Keratinocyte (primary cell): ENCODE measurements around the gene HS3ST3A1. TPM values are rescaled to one million over a fixed set of nuclear protein-coding genes. Genes with fewer than 3 reads are reported as not detected.

Experiments
- DNase-seq: peaks from one replicate; pipeline ENCODE4 v3.0.0-alpha.2; 2011; ENCODE audit warnings: low read depth, missing footprints, low spot score
- FAIRE-seq: peaks from 2 replicates; lab custom pipeline; 2011; peaks lifted over from hg19 to GRCh38; lab: Jason Lieb, UNC
- H2AFZ ChIP-seq: 2 replicates; pipeline ENCODE4 v1.6.0; 2012; ENCODE audit warnings: low read length, control low read depth, inconsistent platforms; ENCODE audit not compliant: control insufficient read depth
- H3K27ac ChIP-seq: 2 replicates; pipeline ENCODE4 v1.5.1; 2011; ENCODE audit warnings: low read length; ENCODE audit not compliant: control insufficient read depth, insufficient read depth
- H3K27me3 ChIP-seq: 3 replicates; pipeline ENCODE4 v1.6.0; 2011; ENCODE audit warnings: low read length; ENCODE audit not compliant: control insufficient read depth, insufficient read depth; ENCODE audit errors: extremely low read depth
- H3K36me3 ChIP-seq, 2 experiments: 2 replicates in 1 of 2; 3 replicates in 1 of 2; pipeline ENCODE4 v1.5.1; 2011; ENCODE audit warnings: low read length in 2 of 2, mild to moderate bottlenecking in 1 of 2; ENCODE audit not compliant: control insufficient read depth in 2 of 2, insufficient read depth in 2 of 2; ENCODE audit errors: extremely low read depth in 1 of 2
- H3K4me1 ChIP-seq: 3 replicates; pipeline ENCODE4 v1.5.1; 2011; ENCODE audit warnings: low read length; ENCODE audit not compliant: control insufficient read depth, insufficient read depth; ENCODE audit errors: extremely low read depth
- H3K4me2 ChIP-seq: 3 replicates; pipeline ENCODE4 v1.6.0; 2011; ENCODE audit warnings: low read depth, low read length; ENCODE audit not compliant: control insufficient read depth, insufficient read depth; ENCODE audit errors: extremely low read depth
- H3K4me3 ChIP-seq, 3 experiments: fragments of 200-600 bp in 1 of 3; sonication (generic) in 1 of 3; 2 replicates in 2 of 3; 3 replicates in 1 of 3; pipeline ENCODE4 v1.5.1; 2011 to 2016; ENCODE audit warnings: low read length in 3 of 3, mild to moderate bottlenecking in 3 of 3, control low read depth in 2 of 3, inconsistent platforms in 1 of 3, low read depth in 1 of 3, mixed read lengths in 1 of 3, mixed run types in 1 of 3, moderate library complexity in 1 of 3; ENCODE audit not compliant: control insufficient read depth in 2 of 3, insufficient read depth in 2 of 3; ENCODE audit errors: extremely low read depth in 1 of 3
- H3K79me2 ChIP-seq: 2 replicates; pipeline ENCODE4 v1.6.0; 2012; ENCODE audit warnings: low read length; ENCODE audit not compliant: control insufficient read depth, insufficient read depth
- H3K9ac ChIP-seq: 3 replicates; pipeline ENCODE4 v1.6.0; 2011; ENCODE audit warnings: low read length; ENCODE audit not compliant: control insufficient read depth, insufficient read depth; ENCODE audit errors: extremely low read depth
- H3K9me1 ChIP-seq: 3 replicates; pipeline ENCODE4 v1.6.0; 2011; ENCODE audit warnings: low read length; ENCODE audit not compliant: control insufficient read depth, insufficient read depth; ENCODE audit errors: extremely low read depth
- H3K9me3 ChIP-seq: 2 replicates; pipeline ENCODE4 v1.5.1; 2012; ENCODE audit warnings: low read depth, low read length; ENCODE audit not compliant: control insufficient read depth
- H4K20me1 ChIP-seq: 3 replicates; pipeline ENCODE4 v1.6.0; 2011; ENCODE audit warnings: low read length; ENCODE audit not compliant: control insufficient read depth, insufficient read depth; ENCODE audit errors: extremely low read depth
- EZH2 ChIP-seq: IDR thresholded peaks from one replicate; pipeline ENCODE4 v1.6.1; 2012; ENCODE audit warnings: inconsistent platforms, mild to moderate bottlenecking, low read length, moderate library complexity
- dilution Hi-C: fragments of 300-500 bp; cut with MboI; formaldehyde crosslinking; loops from one replicate; pipeline ENCODE4 v1.7.0; 2020; ENCODE audit warnings: low sequenced_read_pairs; ENCODE audit not compliant: extremely low pct_ligation_motif_present
- polyA plus RNA-seq, 5 experiments: library from polyadenylated mRNA; depleted of rRNA in 3 of 5; stranded (reverse) in 3 of 5; stranded (forward) in 1 of 5; unstranded in 1 of 5; fragments of >200 nt; gene quantifications; 1 replicate in 1 of 5; 2 replicates in 3 of 5; 3 replicates in 1 of 5; pipeline versions ENCODE4 v1.2.1 to v1.2.3, GENCODE V29; 2011 to 2012; ENCODE audit warnings: missing spikeins in 2 of 5, low read depth in 1 of 5, low replicate concordance in 1 of 5
- TF ChIP-seq, protein P1 (sequence below), 3 experiments: IDR thresholded peaks in 1 of 3; conservative IDR thresholded peaks in 1 of 3; optimal IDR thresholded peaks in 1 of 3; 2 replicates in 2 of 3; 3 replicates in 1 of 3; pipeline versions ENCODE3 to v1.5.1; 2011; ENCODE audit warnings: low read length in 3 of 3, mild to moderate bottlenecking in 3 of 3, moderate library complexity in 2 of 3, control low read depth in 1 of 3, inconsistent platforms in 1 of 3; ENCODE audit not compliant: insufficient read depth in 2 of 3; ENCODE audit errors: extremely low read depth in 1 of 3

The HS3ST3A1 gene
- polyA plus RNA-seq, 1 donor (not counting 4 experiments of a cell fraction or from before 2014, with no cell fraction given), result 0.04 TPM

GRCh38 chr17:13569398-13570123, 32.2 kb downstream of the HS3ST3A1 start:
- H3K4me1 ChIP-seq, result no peaks in the 10 kb centered on the region
- DNase-seq (no peak), FAIRE-seq (no peak)
- H3K4me3 ChIP-seq, result no peak overlapping the region
- H3K9ac ChIP-seq, result no peak overlapping the region
- H3K4me2 ChIP-seq, result no peak overlapping the region
- H4K20me1 ChIP-seq, result no peaks in the 10 kb centered on the region
- H3K9me1 ChIP-seq, result no peaks in the 10 kb centered on the region
- no peaks in the 10 kb centered on the region for H3K9me3 ChIP-seq
- dilution Hi-C loops, result no loop called here
- H3K36me3 ChIP-seq, result no peaks in the 10 kb centered on the region
- TF ChIP-seq, protein P1, sequence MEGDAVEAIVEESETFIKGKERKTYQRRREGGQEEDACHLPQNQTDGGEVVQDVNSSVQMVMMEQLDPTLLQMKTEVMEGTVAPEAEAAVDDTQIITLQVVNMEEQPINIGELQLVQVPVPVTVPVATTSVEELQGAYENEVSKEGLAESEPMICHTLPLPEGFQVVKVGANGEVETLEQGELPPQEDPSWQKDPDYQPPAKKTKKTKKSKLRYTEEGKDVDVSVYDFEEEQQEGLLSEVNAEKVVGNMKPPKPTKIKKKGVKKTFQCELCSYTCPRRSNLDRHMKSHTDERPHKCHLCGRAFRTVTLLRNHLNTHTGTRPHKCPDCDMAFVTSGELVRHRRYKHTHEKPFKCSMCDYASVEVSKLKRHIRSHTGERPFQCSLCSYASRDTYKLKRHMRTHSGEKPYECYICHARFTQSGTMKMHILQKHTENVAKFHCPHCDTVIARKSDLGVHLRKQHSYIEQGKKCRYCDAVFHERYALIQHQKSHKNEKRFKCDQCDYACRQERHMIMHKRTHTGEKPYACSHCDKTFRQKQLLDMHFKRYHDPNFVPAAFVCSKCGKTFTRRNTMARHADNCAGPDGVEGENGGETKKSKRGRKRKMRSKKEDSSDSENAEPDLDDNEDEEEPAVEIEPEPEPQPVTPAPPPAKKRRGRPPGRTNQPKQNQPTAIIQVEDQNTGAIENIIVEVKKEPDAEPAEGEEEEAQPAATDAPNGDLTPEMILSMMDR (optimal IDR thresholded peaks at IDR 0.05 in 1 of 3, IDR thresholded peaks at IDR 0.05 in 1 of 3, conservative IDR thresholded peaks at IDR 0.05 in 1 of 3; ENCODE audit: extremely low read depth in 1 of 3, insufficient read depth in 2 of 3, low read length in 3 of 3), result no peak
- no peak for TF ChIP-seq EZH2
- no peak overlapping the region for H3K27ac ChIP-seq
- H3K27me3 ChIP-seq, result no peaks in the 10 kb centered on the region
- no peaks in the 10 kb centered on the region for H3K79me2 ChIP-seq
- no peak overlapping the region for H2AFZ ChIP-seq

DNA sequence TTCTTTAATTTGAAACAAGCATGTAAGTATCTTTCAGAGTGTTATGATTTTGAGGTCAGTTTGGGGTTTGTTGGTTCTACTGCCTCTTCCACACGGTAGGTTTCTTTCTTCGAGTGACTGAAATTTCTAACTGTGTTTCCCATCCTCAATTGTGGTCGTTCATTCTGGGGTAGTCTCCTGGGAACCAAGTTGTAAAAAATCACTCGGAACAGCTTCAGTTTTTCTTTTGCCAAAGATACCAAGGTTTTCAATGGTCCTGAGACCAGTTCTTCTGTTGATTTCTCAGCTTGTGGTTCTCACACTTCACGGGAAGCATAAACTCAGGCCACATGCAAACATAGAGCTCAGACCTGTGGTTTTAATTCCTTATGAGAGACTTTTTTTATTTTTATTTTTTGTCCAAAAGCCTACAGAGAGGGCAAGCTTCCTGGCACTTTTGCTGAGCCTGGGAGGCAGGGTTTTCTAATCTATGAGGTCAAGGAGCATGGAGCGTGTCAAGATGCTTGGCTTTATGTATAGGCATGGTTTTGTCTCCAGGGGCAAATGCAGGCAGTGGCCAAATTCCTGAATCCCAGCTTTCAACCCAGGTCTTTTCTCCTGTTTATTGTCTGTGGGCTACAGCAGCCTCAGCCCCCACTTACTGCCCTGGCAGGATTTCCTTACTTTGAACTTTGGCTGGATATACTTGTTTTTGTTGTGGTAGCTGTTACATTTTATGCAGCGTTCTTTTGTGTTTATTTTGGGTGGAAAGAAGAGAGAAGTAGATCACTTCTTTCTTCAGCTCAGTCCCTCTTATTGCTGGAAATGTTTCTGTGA, 32.9 kb downstream of the HS3ST3A1 start:
- TF ChIP-seq, protein P1 (optimal IDR thresholded peaks at IDR 0.05 in 1 of 3, IDR thresholded peaks at IDR 0.05 in 1 of 3, conservative IDR thresholded peaks at IDR 0.05 in 1 of 3; ENCODE audit: extremely low read depth in 1 of 3, insufficient read depth in 2 of 3, low read length in 3 of 3), result no peak
- TF ChIP-seq EZH2, result no peak
- Histone ChIP-seq H3K4me3 (no peak overlapping the region), H3K79me2 (no peaks in the 10 kb centered on the region), H2AFZ (no peak overlapping the region), H3K4me1 (no peaks in the 10 kb centered on the region), H3K9me1 (no peaks in the 10 kb centered on the region), H3K4me2 (no peak overlapping the region), H3K9ac (no peak overlapping the region), H3K9me3 (no peaks in the 10 kb centered on the region), H4K20me1 (no peaks in the 10 kb centered on the region), H3K27ac (no peak overlapping the region), H3K36me3 (no peaks in the 10 kb centered on the region), H3K27me3 (no peaks in the 10 kb centered on the region)
- no peak for FAIRE-seq
- dilution Hi-C loops, result no loop called here
- no peak for DNase-seq
